NCI-H2196 treated with DMSO at 0.1 percent for 48 hours (cell line): ENCODE measurements around the gene EPYC.
A peak's percentile ranks its signal among the peaks of the same experiment; 100 is the strongest.
"Not testable (repeated sequence)": the region's sequence is repeated elsewhere in the genome, so short reads cannot be mapped to it uniquely, and the experiment has no call there.

Source experiments
- DNase-seq: peaks from one replicate; lab custom pipeline; 2025; ENCODE audit not compliant: unreplicated experiment; lab: John Stamatoyannopoulos, UW

Gene EPYC

GRCh38 chr12:90991952-90992465, 12.8 kb downstream of the EPYC start:
- DNase-seq = no peak

DNA sequence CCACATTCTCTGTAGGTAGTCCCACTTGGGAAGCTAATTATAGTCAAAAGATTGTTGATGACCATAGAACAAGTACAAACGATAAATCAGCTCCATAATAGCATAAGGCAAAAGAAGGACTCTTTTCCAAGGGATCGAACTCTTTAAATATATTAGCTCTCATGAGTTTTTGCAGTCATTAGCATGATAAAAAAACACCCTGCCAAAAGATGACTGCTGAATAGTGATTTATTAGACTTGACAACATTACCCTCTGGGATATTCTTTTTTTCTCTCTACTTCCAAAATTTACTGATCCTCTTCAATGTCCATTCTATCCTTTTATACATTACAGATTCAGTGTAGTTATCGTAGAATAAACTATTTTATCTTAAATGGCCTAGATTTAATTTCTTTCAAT, 14.2 kb downstream of the EPYC start:
- DNase-seq = no peak

DNA sequence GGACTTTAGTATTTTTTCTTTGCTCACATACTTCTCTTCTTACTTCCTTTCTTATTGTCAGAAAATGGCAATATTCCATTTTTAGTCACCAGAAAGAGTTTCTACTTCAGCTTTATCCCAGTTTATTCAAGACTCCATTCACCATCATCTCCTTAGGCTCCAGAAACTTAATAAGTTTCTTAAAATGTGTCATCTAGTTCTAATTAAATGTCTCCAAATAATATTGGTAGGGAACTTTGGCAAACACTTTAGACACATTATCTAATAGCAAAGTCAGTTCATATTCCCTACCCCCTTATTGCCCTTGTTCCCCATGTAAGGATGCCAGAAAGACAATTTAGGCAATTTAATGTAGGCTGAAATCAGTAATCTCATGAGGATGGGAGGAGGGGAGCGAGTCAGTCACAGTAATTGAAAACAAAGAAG, 15.1 kb downstream of the EPYC start:
- no peak for DNase-seq

DNA sequence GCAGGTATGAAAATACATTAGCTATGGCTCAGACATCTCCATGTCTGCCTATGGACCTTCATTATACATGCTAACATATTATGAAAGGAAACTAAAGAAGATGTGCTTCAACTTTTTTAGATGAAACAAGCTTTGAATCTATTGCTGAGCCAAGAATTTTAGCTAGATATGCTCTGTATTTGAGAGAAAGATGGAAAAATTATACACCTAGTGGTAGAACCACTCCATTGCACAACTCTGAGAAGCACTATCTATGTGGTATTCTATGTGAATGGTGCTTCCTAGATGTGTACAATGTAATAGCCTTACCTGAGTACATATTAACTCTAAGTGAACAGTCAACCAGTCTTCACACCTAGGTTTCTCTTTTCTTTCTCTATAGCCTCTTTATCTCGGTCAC, 17.3 kb downstream of the EPYC start:
- no peak for DNase-seq

DNA sequence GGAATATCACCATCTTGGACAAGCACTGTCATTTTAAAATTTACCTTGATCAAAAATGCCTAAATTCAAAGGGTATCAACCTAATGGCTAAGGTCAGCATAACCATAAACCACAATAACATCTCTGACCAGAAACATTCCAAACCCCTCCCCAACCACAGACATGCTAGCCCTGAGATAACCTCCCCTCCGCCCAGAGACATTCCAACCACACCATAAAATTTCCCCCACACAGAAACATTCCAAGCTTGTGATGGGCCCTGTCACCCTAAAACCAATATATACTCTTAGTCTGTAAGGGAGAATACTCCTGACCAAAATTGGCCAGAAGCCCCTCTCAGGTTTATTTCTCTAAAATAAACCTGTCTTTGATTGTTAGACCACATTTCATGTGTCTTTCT, 17.7 kb downstream of the EPYC start:
- no peak for DNase-seq

DNA sequence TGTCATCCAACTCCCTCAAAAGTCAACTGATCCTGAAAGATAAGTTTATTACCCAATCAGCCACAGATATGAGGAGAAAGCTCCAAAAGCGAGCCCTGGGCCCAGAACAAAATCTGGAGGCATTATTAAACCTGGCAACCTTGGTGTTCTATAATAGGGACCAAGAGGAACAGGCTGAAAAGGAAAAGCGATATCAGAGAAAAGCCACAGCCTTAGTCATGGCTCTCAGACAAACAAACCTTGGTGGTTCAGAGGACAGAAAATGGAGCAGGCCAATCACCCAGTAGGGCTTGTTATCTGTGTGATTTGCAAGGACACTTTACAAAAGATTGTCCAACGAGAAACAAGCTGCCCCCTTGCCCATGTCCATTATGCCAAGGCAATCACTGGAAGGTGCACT, 19.4 kb downstream of the EPYC start:
- not testable (repeated sequence) for DNase-seq

DNA sequence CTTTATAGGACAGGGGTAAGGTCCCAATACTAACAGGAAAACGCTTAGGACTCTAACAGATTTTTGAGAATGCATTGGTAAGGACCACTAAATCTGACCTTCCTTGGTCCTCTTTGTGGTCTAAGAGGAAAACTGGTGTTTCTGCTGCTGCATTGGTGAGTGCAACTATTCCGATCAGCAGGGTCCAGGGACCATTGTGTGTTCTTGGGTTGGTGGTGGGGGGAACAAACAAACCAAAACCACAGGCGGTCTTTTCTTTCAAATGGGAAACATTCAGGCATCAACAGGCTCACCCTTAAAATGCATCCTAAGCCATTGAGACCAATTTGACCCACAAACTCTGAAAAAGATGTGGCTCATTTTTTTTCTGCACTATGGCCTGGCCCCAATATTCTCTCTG, 20.7 kb downstream of the EPYC start:
- no peak for DNase-seq

- DNase-seq = no peak
These were observed 22.6 kb downstream of the EPYC start for GRCh38 chr12:90982170-90982569.

DNA sequence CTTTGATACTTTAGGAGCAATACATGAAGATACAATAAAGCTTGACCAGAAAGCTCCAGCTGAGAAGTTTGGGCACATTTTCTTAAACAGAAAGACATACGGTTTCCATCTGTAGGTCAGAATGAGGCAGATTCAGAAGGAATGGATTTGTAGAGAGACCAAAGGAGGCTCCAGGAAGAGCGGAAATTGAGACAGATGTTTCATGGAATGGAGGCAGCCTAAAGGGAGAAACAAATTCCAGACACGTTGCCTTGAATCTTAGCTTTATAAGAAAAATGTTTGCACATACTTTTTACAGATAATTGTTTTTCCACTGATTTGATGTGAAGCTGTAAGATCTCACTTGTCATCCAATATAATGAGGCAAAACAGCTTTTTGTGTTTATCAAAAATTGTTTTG, 24.8 kb downstream of the EPYC start:
- no peak for DNase-seq

- no peak for DNase-seq
These were observed 25.8 kb downstream of the EPYC start for GRCh38 chr12:90979019-90979418.

DNA sequence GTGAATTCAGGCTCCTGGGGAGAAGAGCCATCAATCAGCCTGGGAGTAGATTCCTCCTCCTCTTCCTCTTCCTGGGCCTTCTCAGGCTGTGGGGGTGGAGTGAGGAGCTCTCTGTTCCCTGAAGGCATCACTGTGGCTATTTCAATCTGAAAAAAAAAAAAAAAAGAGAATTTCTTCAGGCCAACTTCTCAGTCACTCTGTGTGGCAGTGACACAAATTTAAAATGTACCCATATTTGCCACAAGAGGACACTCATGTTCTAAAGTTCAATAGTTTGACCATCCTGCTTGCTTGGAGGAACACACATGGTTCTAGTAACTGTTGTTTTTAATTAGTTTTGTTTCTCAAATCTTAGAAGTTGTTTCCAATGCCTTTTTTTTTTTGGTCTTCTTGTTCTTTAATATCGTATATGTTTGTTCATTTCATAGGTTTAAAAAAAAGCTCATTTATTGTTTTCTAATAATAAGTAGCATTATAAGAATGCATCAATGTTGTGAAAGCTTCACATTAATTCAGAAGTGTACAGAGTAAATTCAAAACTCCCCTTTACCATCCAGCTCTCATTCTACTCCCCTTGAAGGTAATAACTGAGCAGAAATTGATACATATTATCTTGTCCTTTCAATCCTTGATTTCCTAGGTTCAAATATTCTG, 26.5 kb downstream of the EPYC start:
- peak; percentile 1 for DNase-seq

GRCh38 chr12:90977224-90977623, 27.5 kb downstream of the EPYC start:
- no peak for DNase-seq

DNA sequence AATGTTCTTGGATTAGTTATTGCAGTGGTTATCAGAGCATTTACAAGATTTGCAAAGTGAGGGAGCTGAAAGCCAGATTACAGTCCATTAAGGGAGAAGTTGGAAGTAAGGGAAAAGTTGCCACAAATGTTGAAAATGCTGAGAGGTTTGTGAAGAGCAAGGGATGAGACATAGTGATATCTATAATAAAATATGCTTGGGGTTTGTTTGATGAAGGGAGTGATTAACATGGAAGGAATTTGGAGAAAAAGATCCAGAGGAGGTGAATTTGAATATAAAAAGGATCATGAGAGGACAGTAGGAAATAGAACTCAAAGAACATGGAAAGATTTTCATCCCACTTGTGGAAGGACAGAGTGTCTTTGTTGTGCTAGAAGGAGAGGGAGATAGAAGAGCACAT, 30.5 kb downstream of the EPYC start:
- no peak for DNase-seq

DNA sequence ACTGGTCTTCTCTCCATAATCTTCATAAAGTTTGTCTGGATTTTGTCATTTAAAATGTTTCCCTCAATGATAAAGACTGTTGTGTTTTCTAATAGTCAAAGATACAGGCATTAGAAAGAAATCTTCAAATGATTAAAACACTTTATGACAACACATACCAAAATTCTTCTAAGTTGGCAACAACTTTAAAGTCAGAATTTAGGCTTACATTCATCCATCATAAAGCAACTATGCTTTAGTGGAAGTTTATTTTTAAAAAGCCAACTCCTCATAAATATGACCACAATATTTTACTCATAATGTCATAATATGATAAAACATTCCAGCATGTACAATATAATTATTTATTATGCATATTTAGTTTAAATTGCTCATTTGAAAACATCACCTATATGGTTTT, 32.5 kb downstream of the EPYC start:
- DNase-seq = no peak

DNA sequence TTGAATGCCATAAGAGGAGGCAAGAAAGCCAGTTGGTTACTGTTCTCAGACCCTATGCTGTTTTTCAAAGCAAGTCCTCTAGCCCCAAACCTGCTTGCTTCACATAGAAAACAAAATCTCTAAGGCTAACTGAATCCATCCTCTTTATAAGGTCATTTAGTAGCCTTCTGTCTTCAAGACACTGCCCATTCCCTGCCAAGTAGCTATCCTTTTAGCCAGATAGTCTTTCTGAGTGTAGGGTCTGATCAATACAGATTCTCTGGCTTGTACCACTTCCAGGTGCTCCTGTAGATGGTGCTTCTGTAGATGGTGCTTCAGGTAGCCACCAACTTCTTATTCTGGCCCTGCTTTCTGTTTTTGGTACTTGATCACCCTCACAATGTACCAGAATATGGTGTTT, 33.9 kb downstream of the EPYC start:
- DNase-seq = no peak

GRCh38 chr12:90970471-90970870, 34.3 kb downstream of the EPYC start:
- no peak for DNase-seq

DNA sequence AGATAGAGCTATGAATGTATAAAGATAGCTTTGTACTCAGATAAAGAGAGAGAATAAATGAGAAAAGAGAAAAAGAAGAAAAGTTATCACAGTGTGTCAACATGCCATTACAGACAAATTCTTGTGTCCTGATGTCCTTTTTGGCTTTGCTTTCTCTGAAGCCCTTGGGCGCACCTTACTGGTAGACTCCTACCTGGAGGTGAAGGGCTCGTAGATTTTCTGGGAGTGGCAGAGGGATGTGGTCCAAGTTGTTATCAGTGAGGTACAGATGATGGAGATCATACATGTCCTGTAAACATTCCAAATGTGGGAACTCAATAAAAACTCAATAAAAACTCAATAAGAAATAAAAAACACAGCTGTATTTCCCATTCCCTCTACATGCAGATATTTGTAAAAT, 34.9 kb downstream of the EPYC start:
- no peak for DNase-seq

GRCh38 chr12:90969346-90969745, 35.4 kb downstream of the EPYC start:
- DNase-seq = no peak

- DNase-seq = no peak
These were observed 39.6 kb downstream of the EPYC start for GRCh38 chr12:90965204-90965603.

DNA sequence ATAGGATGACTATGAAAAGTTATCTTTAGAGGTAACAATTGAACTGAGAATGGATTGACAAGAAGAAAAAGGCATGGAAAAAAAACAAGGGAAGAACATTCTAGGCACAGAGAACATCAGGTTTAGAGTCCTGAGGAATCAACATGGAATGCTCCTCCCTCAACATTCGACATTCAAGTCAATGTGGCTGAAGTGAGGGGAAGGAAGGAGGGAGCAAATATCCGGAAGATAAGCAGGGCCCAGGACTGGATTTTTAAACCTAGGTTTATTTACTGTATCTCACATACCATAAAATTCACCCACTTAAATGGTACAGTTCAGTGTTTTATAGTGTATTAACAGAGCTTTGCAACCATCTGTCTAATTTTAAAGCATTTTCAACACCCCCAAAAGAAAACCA, 40.2 kb downstream of the EPYC start:
- DNase-seq = no peak

DNA sequence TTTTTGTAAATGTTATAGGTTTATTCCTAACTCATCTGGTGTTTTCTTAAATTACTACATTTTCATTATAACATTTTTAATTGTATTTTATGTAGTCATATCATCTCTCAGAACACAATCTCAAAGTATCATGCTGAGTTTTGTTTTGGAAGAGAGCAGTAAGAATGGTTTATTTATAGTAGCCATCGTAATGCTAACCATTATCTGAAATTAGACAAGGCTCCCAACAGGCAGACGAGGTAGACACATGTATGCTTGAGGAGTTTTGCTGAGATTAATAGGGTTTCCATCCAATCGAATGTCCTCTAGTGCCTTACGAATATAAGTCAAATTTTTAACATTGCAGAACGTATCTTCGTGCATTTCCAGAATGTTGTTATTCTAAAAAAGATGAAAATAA, 40.8 kb downstream of the EPYC start:
- DNase-seq = no peak

GRCh38 chr12:90961154-90961553, 43.6 kb downstream of the EPYC start:
- DNase-seq = no peak

DNA sequence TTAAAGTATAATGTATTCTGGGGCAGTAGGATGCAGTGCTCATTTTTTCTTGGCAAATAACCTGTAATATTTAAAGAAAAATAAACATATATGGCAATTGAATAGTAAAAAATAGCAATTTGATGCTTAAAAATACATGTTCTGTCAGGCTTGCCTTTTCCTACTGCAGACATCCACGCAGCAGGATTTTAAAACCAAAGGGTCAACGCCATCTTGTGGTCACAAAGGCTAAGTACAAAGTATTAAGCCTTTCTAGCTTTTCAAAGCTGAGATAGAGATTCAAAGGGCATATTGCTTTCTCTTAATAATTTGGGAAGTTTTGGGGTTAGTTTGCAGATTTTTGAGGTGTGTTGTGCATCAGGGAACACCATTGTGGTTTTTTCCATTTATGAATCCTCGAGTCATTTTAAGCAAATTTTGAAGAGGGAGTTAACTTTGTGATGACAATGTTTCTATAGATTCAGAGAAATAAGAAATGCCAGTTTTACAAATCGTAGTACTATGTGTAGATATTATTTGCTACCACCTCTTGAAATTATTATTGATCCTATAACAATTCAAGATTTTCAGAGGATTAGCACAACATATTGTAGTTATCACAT, 45.1 kb downstream of the EPYC start:
- DNase-seq = peak; percentile 40
